C4-2B (cell line): ENCODE measurements around the gene ITGA8.

Source experiments
- CTCF ChIP-seq: fragments of 450-650 bp; conservative IDR thresholded peaks from 2 replicates; pipeline ENCODE4 v1.5.1; 2017; ENCODE audit warnings: mild to moderate bottlenecking
- ZFX ChIP-seq: fragments of 450-650 bp; IDR thresholded peaks from 2 replicates; pipeline ENCODE4 v1.6.1; 2017

DNA sequence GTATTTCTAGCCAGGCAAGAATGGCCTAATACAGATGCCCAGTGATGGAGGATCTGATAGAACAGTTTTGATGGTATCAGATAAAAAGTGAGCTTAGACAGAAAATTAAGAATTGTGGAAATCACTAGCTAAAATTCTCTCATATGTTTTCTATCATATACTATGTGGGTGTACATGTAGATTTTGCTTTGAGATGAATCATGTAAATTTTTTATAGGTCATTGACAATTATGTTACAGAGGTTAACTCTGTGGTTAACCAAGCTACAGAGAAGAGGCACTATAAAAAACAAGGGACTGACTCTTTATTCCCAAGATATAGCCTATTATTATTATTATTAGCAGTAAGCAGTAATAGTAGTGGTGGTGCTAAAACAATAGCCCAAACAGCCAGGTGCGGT lies 156.5 kb downstream of the ITGA8 start:
- no peak for TF ChIP-seq CTCF
- TF ChIP-seq ZFX: no peak
